GM12878 (cell line): ENCODE measurements around the gene IFITM5. TPM values are rescaled to one million over a fixed set of nuclear protein-coding genes. Genes with fewer than 3 reads are reported as not detected.

Experiments used
- ATF7 ChIP-seq: fragments of 450-650 bp; IDR thresholded peaks from 2 replicates; pipeline ENCODE4 v1.6.1; 2016; ENCODE audit warnings: low read depth, mild to moderate bottlenecking
- CBX3 ChIP-seq: fragments of 200-600 bp; sonication (generic); IDR thresholded peaks from 2 replicates; pipeline ENCODE4 v1.6.1; 2016; ENCODE audit warnings: low read depth, borderline replicate concordance
- CEBPB ChIP-seq, 2 experiments: fragments of 150-350 bp in 1 of 2; IDR thresholded peaks; 2 replicates each; pipeline ENCODE4 v1.6.1; 2012 to 2014; ENCODE audit warnings: low read depth in 2 of 2, low read length in 2 of 2, borderline replicate concordance in 1 of 2, inconsistent platforms in 1 of 2
- CREM ChIP-seq: IDR thresholded peaks from 2 replicates; pipeline ENCODE4 v1.6.1; 2014; ENCODE audit warnings: antibody characterized with exemption, low read depth
- DPF2 ChIP-seq: fragments of 450-650 bp; IDR thresholded peaks from 2 replicates; pipeline ENCODE4 v1.6.1; 2017; ENCODE audit warnings: mild to moderate bottlenecking
- EP300 ChIP-seq, 2 experiments: fragments of 150-350 bp in 1 of 2; IDR thresholded peaks; 2 replicates each; pipeline ENCODE4 v1.6.1; 2011 to 2012; ENCODE audit warnings: low read depth in 2 of 2, low read length in 2 of 2, borderline replicate concordance in 1 of 2, improper control_type of control experiment in 1 of 2, inconsistent platforms in 1 of 2; ENCODE audit not compliant: control insufficient read depth in 1 of 2
- FOS ChIP-seq: IDR thresholded peaks from 3 replicates; pipeline ENCODE4 v1.6.1; 2011; ENCODE audit warnings: borderline replicate concordance; ENCODE audit not compliant: insufficient read length; ENCODE audit errors: extremely low read depth
- FOXM1 ChIP-seq: IDR thresholded peaks from 2 replicates; pipeline ENCODE4 v1.6.1; 2012; ENCODE audit warnings: low read depth, mild to moderate bottlenecking, inconsistent platforms, low read length, moderate library complexity
- IKZF1 ChIP-seq: fragments of 450-650 bp; conservative IDR thresholded peaks from 2 replicates; pipeline ENCODE4 v1.6.1; 2017; ENCODE audit warnings: antibody characterized with exemption, mild to moderate bottlenecking
- IRF4 ChIP-seq: IDR thresholded peaks from 2 replicates; pipeline ENCODE4 v1.6.1; 2011; ENCODE audit warnings: low read depth, low read length
- IRF5 ChIP-seq: fragments of 450-650 bp; IDR thresholded peaks from 2 replicates; pipeline ENCODE4 v1.6.1; 2017; ENCODE audit warnings: borderline replicate concordance
- MTA2 ChIP-seq: fragments of 450-650 bp; IDR thresholded peaks from 2 replicates; pipeline ENCODE4 v1.6.1; 2016; ENCODE audit warnings: low read depth, mild to moderate bottlenecking, moderate library complexity
- NBN ChIP-seq: fragments of 450-650 bp; IDR thresholded peaks from 2 replicates; pipeline ENCODE4 v1.6.1; 2016
- NFXL1 ChIP-seq: fragments of 450-650 bp; IDR thresholded peaks from 2 replicates; pipeline ENCODE4 v1.6.1; 2017; ENCODE audit warnings: antibody characterized with exemption, mild to moderate bottlenecking, borderline replicate concordance
- NRF1 ChIP-seq: conservative IDR thresholded peaks from 2 replicates; pipeline ENCODE4 v1.6.1; 2011; ENCODE audit warnings: mild to moderate bottlenecking, low read depth, low read length, improper control_type of control experiment
- POLR2A ChIP-seq: IDR thresholded peaks from 2 replicates; pipeline ENCODE4 v1.6.1; 2011; ENCODE audit warnings: low read depth, mild to moderate bottlenecking, low read length
- RAD51 ChIP-seq: fragments of 450-650 bp; IDR thresholded peaks from 2 replicates; pipeline ENCODE4 v1.6.1; 2016; ENCODE audit warnings: moderate library complexity, mild to moderate bottlenecking, inconsistent platforms
- RB1 ChIP-seq: fragments of 450-650 bp; formaldehyde crosslinking; IDR thresholded peaks from 2 replicates; pipeline ENCODE4 v1.6.1; 2017; ENCODE audit warnings: mild to moderate bottlenecking, borderline replicate concordance
- RBBP5 ChIP-seq: fragments of 200-600 bp; sonication (generic); conservative IDR thresholded peaks from 2 replicates; pipeline ENCODE4 v1.6.1; 2016
- ZNF24 ChIP-seq: fragments of 450-650 bp; IDR thresholded peaks from 2 replicates; pipeline ENCODE4 v1.6.1; 2017; ENCODE audit warnings: antibody characterized with exemption, mild to moderate bottlenecking
- ZNF274 ChIP-seq: IDR thresholded peaks from one replicate; pipeline ENCODE4 v1.8.0; 2011; ENCODE audit not compliant: insufficient read length, insufficient read depth
- ZNF622 ChIP-seq: fragments of 450-650 bp; IDR thresholded peaks from 2 replicates; pipeline ENCODE4 v1.6.1; 2017; ENCODE audit warnings: mild to moderate bottlenecking, inconsistent platforms
- polyA plus RNA-seq, 11 experiments: library from polyadenylated mRNA; depleted of rRNA in 4 of 11; unstranded in 6 of 11; stranded (reverse) in 5 of 11; fragments of >200 nt; fragmentation: Nextera tagmentation in 4 of 11; fragmentation: Illumina TruSeq in 1 of 11; extraction: Ambion mirVana in 4 of 11; extraction: Trizol in 1 of 11; gene quantifications; 1 replicate in 1 of 11; 2 replicates in 10 of 11; pipeline versions ENCODE4 v1.2.1 to v1.2.3, GENCODE V29; 2011 to 2016; ENCODE audit warnings: inconsistent platforms in 2 of 11, missing spikeins in 2 of 11, low read depth in 1 of 11
- total RNA-seq, 4 experiments: library from RNA; depleted of rRNA in 3 of 4; stranded (reverse); fragments of >200 nt in 3 of 4; fragmentation: Illumina TruSeq in 1 of 4; extraction: Trizol in 1 of 4; gene quantifications; 2 replicates each; pipeline versions ENCODE4 v1.2.1 to v1.2.3, GENCODE V29; 2013 to 2021
- TF ChIP-seq, protein P1 (sequence below): fragments of 450-650 bp; IDR thresholded peaks from 2 replicates; pipeline ENCODE4 v1.6.1; 2016; ENCODE audit warnings: mild to moderate bottlenecking
- TF ChIP-seq, protein P2 (sequence below): fragments of 450-650 bp; IDR thresholded peaks from 2 replicates; pipeline ENCODE4 v1.6.1; 2017; ENCODE audit warnings: mild to moderate bottlenecking, moderate library complexity
- TF ChIP-seq, protein P3 (sequence below): IDR thresholded peaks from 2 replicates; pipeline ENCODE4 v1.6.1; 2011; ENCODE audit warnings: low read depth, mild to moderate bottlenecking, low read length, moderate library complexity, borderline replicate concordance; ENCODE audit errors: extremely low read depth

IFITM5 gene
- total and polyA plus RNA-seq, 10 of the 15 experiments (the other 5 are each of a cell fraction or from before 2014, with no cell fraction given), result not detected

- TF ChIP-seq, protein P1, sequence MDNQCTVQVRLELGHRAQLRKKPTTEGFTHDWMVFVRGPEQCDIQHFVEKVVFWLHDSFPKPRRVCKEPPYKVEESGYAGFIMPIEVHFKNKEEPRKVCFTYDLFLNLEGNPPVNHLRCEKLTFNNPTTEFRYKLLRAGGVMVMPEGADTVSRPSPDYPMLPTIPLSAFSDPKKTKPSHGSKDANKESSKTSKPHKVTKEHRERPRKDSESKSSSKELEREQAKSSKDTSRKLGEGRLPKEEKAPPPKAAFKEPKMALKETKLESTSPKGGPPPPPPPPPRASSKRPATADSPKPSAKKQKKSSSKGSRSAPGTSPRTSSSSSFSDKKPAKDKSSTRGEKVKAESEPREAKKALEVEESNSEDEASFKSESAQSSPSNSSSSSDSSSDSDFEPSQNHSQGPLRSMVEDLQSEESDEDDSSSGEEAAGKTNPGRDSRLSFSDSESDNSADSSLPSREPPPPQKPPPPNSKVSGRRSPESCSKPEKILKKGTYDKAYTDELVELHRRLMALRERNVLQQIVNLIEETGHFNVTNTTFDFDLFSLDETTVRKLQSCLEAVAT, result peak; percentile 52; the same call in 1 of the 2 replicates
- TF ChIP-seq IRF4 (peak; percentile 100), MTA2 (peak; percentile 92), RB1 (no peak; the same call in 1 of the 2 replicates), NRF1 (no peak), IKZF1 (peak; percentile 89), RBBP5 (no peak), NFXL1 (no peak), RAD51 (peak; percentile 98), ZNF274 (no peak), ZNF24 (peak; percentile 67; the same call in 1 of the 2 replicates), DPF2 (peak; percentile 99), FOS (no peak), ZNF622 (no peak), FOXM1 (peak; percentile 96), CREM (peak; percentile 89), ATF7 (peak; percentile 98), CBX3 (no peak), NBN (peak; percentile 91), IRF5 (no peak), CEBPB (IDR thresholded peaks at IDR 0.05; ENCODE audit: borderline replicate concordance in 1 of 2, low read depth in 2 of 2, low read length in 2 of 2) (peak; percentile 85 to 96; a peak in 3 of 4 replicates), EP300 (IDR thresholded peaks at IDR 0.05; ENCODE audit: borderline replicate concordance in 1 of 2, control insufficient read depth in 1 of 2, low read depth in 2 of 2, low read length in 2 of 2) (peak; percentile 98 to 99), POLR2A (no peak; the same call in 1 of the 2 replicates)
- TF ChIP-seq, protein P2, sequence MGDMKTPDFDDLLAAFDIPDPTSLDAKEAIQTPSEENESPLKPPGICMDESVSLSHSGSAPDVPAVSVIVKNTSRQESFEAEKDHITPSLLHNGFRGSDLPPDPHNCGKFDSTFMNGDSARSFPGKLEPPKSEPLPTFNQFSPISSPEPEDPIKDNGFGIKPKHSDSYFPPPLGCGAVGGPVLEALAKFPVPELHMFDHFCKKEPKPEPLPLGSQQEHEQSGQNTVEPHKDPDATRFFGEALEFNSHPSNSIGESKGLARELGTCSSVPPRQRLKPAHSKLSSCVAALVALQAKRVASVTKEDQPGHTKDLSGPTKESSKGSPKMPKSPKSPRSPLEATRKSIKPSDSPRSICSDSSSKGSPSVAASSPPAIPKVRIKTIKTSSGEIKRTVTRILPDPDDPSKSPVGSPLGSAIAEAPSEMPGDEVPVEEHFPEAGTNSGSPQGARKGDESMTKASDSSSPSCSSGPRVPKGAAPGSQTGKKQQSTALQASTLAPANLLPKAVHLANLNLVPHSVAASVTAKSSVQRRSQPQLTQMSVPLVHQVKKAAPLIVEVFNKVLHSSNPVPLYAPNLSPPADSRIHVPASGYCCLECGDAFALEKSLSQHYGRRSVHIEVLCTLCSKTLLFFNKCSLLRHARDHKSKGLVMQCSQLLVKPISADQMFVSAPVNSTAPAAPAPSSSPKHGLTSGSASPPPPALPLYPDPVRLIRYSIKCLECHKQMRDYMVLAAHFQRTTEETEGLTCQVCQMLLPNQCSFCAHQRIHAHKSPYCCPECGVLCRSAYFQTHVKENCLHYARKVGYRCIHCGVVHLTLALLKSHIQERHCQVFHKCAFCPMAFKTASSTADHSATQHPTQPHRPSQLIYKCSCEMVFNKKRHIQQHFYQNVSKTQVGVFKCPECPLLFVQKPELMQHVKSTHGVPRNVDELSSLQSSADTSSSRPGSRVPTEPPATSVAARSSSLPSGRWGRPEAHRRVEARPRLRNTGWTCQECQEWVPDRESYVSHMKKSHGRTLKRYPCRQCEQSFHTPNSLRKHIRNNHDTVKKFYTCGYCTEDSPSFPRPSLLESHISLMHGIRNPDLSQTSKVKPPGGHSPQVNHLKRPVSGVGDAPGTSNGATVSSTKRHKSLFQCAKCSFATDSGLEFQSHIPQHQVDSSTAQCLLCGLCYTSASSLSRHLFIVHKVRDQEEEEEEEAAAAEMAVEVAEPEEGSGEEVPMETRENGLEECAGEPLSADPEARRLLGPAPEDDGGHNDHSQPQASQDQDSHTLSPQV, result no peak
- TF ChIP-seq, protein P3, sequence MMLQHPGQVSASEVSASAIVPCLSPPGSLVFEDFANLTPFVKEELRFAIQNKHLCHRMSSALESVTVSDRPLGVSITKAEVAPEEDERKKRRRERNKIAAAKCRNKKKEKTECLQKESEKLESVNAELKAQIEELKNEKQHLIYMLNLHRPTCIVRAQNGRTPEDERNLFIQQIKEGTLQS, result peak; percentile 53; the same call in 1 of the 2 replicates
Observed at GRCh38 chr11:269146-269890, 30.0 kb downstream of the IFITM5 start (continued).
